Mucosa of stomach (tissue), 1 donor: Measurements from ENCODE around the gene CFAP61.

Experiments used
- H3K27me3 ChIP-seq: one replicate; pipeline ENCODE4 v1.7.0; 2013; ENCODE audit warnings: mild to moderate bottlenecking, low read length; ENCODE audit not compliant: control insufficient read depth, insufficient read depth
- H3K36me3 ChIP-seq: one replicate; pipeline ENCODE4 v1.7.0; 2013; ENCODE audit warnings: low read length; ENCODE audit not compliant: control insufficient read depth, insufficient read depth
- H3K4me1 ChIP-seq: one replicate; pipeline ENCODE4 v1.7.0; 2013; ENCODE audit warnings: mild to moderate bottlenecking, low read length; ENCODE audit not compliant: control insufficient read depth, insufficient read depth
- H3K4me3 ChIP-seq: one replicate; pipeline ENCODE4 v1.7.0; 2013; ENCODE audit warnings: low read length
- H3K9ac ChIP-seq: one replicate; pipeline ENCODE4 v1.7.0; 2013; ENCODE audit warnings: mild to moderate bottlenecking, low read length, moderate library complexity
- H3K9me3 ChIP-seq: one replicate; pipeline ENCODE4 v1.7.0; 2013; ENCODE audit warnings: mild to moderate bottlenecking, low read length, moderate library complexity; ENCODE audit not compliant: control insufficient read depth
- donor health status: Pancreatic carcinoma.

The CFAP61 gene

GRCh38 chr20:20195021-20195705, 142.8 kb downstream of the CFAP61 start:
- Histone ChIP-seq H3K9me3 (no peaks in the 10 kb centered on the region), H3K4me3 (no peak overlapping the region)

GRCh38 chr20:20196610-20197009, 144.3 kb downstream of the CFAP61 start:
- no peaks in the 10 kb centered on the region for H3K27me3 ChIP-seq
- H3K4me1 ChIP-seq, result no peaks in the 10 kb centered on the region
- H3K36me3 ChIP-seq, result no peaks in the 10 kb centered on the region

More at GRCh38 chr20:20195021-20195705, 142.8 kb downstream of the CFAP61 start:
- H3K27me3 ChIP-seq, result no peaks in the 10 kb centered on the region
- H3K9ac ChIP-seq, result no peak overlapping the region
- H3K4me1 ChIP-seq, result no peaks in the 10 kb centered on the region
- no peaks in the 10 kb centered on the region for H3K36me3 ChIP-seq

GRCh38 chr20:20198011-20198410, 145.7 kb downstream of the CFAP61 start:
- Histone ChIP-seq H3K9me3 (no peaks in the 10 kb centered on the region), H3K4me1 (no peaks in the 10 kb centered on the region), H3K9ac (no peak overlapping the region)

More at GRCh38 chr20:20196610-20197009, 144.3 kb downstream of the CFAP61 start:
- Histone ChIP-seq H3K4me3 (no peak overlapping the region), H3K9ac (no peak overlapping the region), H3K9me3 (no peaks in the 10 kb centered on the region)

GRCh38 chr20:20199361-20200160, 147.2 kb downstream of the CFAP61 start:
- H3K9ac ChIP-seq, result no peak overlapping the region
- H3K4me3 ChIP-seq, result no peak overlapping the region
- no peaks in the 10 kb centered on the region for H3K36me3 ChIP-seq

More at GRCh38 chr20:20198011-20198410, 145.7 kb downstream of the CFAP61 start:
- Histone ChIP-seq H3K36me3 (no peaks in the 10 kb centered on the region), H3K27me3 (no peaks in the 10 kb centered on the region), H3K4me3 (no peak overlapping the region)

GRCh38 chr20:20201124-20201523, 148.8 kb downstream of the CFAP61 start:
- H3K27me3 ChIP-seq, result no peaks in the 10 kb centered on the region
- no peak overlapping the region for H3K9ac ChIP-seq
- H3K4me1 ChIP-seq, result no peaks in the 10 kb centered on the region
- H3K4me3 ChIP-seq, result no peak overlapping the region
- no peaks in the 10 kb centered on the region for H3K36me3 ChIP-seq
- H3K9me3 ChIP-seq, result no peaks in the 10 kb centered on the region

More at GRCh38 chr20:20199361-20200160, 147.2 kb downstream of the CFAP61 start:
- Histone ChIP-seq H3K4me1 (no peaks in the 10 kb centered on the region), H3K27me3 (no peaks in the 10 kb centered on the region), H3K9me3 (no peaks in the 10 kb centered on the region)

GRCh38 chr20:20201639-20202038, 149.3 kb downstream of the CFAP61 start:
- Histone ChIP-seq H3K27me3 (no peaks in the 10 kb centered on the region), H3K4me3 (no peak overlapping the region), H3K9me3 (no peaks in the 10 kb centered on the region), H3K36me3 (no peaks in the 10 kb centered on the region), H3K9ac (no peak overlapping the region), H3K4me1 (no peaks in the 10 kb centered on the region)

- Histone ChIP-seq H3K36me3 (no peaks in the 10 kb centered on the region), H3K27me3 (no peaks in the 10 kb centered on the region), H3K4me1 (no peaks in the 10 kb centered on the region), H3K4me3 (no peak overlapping the region), H3K9ac (no peak overlapping the region), H3K9me3 (no peaks in the 10 kb centered on the region)
Observed at GRCh38 chr20:20202768-20203167, 150.4 kb downstream of the CFAP61 start.

GRCh38 chr20:20203784-20204183, 151.5 kb downstream of the CFAP61 start:
- H3K4me1 ChIP-seq, result no peaks in the 10 kb centered on the region
- H3K4me3 ChIP-seq, result no peak overlapping the region
- no peaks in the 10 kb centered on the region for H3K9me3 ChIP-seq
- H3K36me3 ChIP-seq, result no peaks in the 10 kb centered on the region
- H3K9ac ChIP-seq, result no peak overlapping the region
- H3K27me3 ChIP-seq, result no peaks in the 10 kb centered on the region

GRCh38 chr20:20204256-20204655, 151.9 kb downstream of the CFAP61 start:
- no peaks in the 10 kb centered on the region for H3K36me3 ChIP-seq
- H3K27me3 ChIP-seq, result no peaks in the 10 kb centered on the region
- no peak overlapping the region for H3K4me3 ChIP-seq
- H3K9me3 ChIP-seq, result no peaks in the 10 kb centered on the region
- H3K4me1 ChIP-seq, result no peaks in the 10 kb centered on the region
- H3K9ac ChIP-seq, result no peak overlapping the region

- Histone ChIP-seq H3K27me3 (no peaks in the 10 kb centered on the region), H3K4me3 (no peak overlapping the region), H3K36me3 (no peaks in the 10 kb centered on the region), H3K4me1 (no peaks in the 10 kb centered on the region), H3K9ac (no peak overlapping the region), H3K9me3 (no peaks in the 10 kb centered on the region)
Observed at GRCh38 chr20:20205141-20205861, 153.0 kb downstream of the CFAP61 start.

GRCh38 chr20:20205862-20206236, 153.5 kb downstream of the CFAP61 start:
- Histone ChIP-seq H3K27me3 (no peaks in the 10 kb centered on the region), H3K4me1 (no peaks in the 10 kb centered on the region), H3K4me3 (no peak overlapping the region), H3K9ac (no peak overlapping the region), H3K36me3 (no peaks in the 10 kb centered on the region), H3K9me3 (no peaks in the 10 kb centered on the region)

- Histone ChIP-seq H3K9me3 (no peaks in the 10 kb centered on the region), H3K27me3 (no peaks in the 10 kb centered on the region), H3K4me1 (no peaks in the 10 kb centered on the region), H3K4me3 (no peak overlapping the region), H3K36me3 (no peaks in the 10 kb centered on the region), H3K9ac (no peak overlapping the region)
Observed at GRCh38 chr20:20206788-20207187, 154.5 kb downstream of the CFAP61 start.
